NB4 (cell line): ENCODE data around the gene CNTN6.

ENCODE experiments used
- POLR2A ChIP-seq: IDR thresholded peaks from 2 replicates; pipeline ENCODE4 v1.6.1; 2011; ENCODE audit warnings: mild to moderate bottlenecking; ENCODE audit not compliant: insufficient read length; ENCODE audit errors: extremely low read depth
- TF ChIP-seq, protein P1 (sequence below): IDR thresholded peaks from one replicate; pipeline ENCODE4 v1.5.1; 2012; ENCODE audit warnings: low read depth, low read length

DNA sequence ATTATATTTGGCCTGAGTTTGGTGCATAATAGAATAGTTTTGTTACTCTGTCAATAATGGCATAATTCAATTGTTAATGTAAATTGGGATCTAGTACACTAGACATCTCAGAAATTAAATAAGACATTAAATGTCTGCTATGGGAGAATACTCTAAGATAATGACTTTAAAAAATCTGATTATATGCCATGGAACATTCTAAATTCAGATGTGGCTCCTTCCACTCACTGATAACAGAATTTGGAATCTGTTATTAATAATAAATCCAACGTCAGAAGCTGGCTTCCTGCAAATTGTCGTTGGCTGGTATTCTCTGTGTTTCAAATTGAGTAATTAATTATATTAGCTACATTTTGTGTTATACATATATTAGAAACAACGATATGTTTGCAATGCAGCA lies 258.1 kb downstream of the CNTN6 start:
- TF ChIP-seq POLR2A: no peak
- TF ChIP-seq, protein P1, sequence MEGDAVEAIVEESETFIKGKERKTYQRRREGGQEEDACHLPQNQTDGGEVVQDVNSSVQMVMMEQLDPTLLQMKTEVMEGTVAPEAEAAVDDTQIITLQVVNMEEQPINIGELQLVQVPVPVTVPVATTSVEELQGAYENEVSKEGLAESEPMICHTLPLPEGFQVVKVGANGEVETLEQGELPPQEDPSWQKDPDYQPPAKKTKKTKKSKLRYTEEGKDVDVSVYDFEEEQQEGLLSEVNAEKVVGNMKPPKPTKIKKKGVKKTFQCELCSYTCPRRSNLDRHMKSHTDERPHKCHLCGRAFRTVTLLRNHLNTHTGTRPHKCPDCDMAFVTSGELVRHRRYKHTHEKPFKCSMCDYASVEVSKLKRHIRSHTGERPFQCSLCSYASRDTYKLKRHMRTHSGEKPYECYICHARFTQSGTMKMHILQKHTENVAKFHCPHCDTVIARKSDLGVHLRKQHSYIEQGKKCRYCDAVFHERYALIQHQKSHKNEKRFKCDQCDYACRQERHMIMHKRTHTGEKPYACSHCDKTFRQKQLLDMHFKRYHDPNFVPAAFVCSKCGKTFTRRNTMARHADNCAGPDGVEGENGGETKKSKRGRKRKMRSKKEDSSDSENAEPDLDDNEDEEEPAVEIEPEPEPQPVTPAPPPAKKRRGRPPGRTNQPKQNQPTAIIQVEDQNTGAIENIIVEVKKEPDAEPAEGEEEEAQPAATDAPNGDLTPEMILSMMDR: no peak
